ENCODE data around the gene IMMP2L.

DNA sequence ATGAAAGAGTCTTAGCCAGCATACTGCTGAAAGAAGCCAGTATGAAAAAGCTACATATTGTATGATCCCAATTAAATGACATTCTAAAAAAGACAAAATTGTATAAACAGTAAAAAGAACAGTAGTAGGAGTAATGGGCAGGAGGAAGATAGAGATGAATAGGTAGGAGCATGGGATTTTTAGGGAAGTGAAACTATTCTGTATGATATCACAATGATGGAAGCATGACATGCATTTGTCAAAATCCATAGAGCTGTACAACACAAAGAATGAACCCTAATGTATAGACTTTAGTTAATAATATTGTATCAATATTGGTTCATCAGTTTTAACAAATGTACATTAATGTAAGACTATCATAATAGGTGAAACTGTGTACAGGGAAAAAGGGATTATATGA lies 147.9 kb downstream of the IMMP2L start:
- no peak for TF ChIP-seq SIN3A (IDR thresholded peaks at IDR 0.05; ENCODE audit: borderline replicate concordance, insufficient read depth, low read length)
- no peak for TF ChIP-seq POLR2AphosphoS5 (IDR thresholded peaks at IDR 0.05; ENCODE audit: low read depth, low read length)
